Heart right ventricle (tissue), 16 donors: ENCODE data around the gene AIF1. TPM values are rescaled to one million over a fixed set of nuclear protein-coding genes. Genes with fewer than 3 reads are reported as not detected.

ENCODE experiments used
- ATAC-seq, 8 donors: fragments of 200-7000 bp; cut with Tn5 transposase; one replicate each; pipeline ENCODE4 v1.9.1; 2020; ENCODE audit warnings: mild to moderate bottlenecking in 8 of 8, moderate library complexity in 8 of 8, moderate number of reproducible peaks in 1 of 8
- DNase-seq, 2 donors: peaks; one replicate each; pipeline ENCODE4 v3.0.0-alpha.2; 2020
- H3K27ac ChIP-seq, 10 donors: fragments of 200-600 bp; sonication (generic) in 2 of 10; one replicate each; pipeline versions ENCODE4 v1.5.0 to v1.8.0; 2020 to 2022; ENCODE audit warnings: mild to moderate bottlenecking in 3 of 10
- H3K27me3 ChIP-seq, 7 donors: fragments of 200-600 bp; one replicate each; pipeline ENCODE4 v1.8.0; 2021 to 2022; ENCODE audit warnings: mild to moderate bottlenecking in 2 of 7
- H3K36me3 ChIP-seq, 9 donors: fragments of 200-600 bp; sonication (generic) in 1 of 9; one replicate each; pipeline versions ENCODE4 v1.5.0 to v1.8.0; 2020 to 2022; ENCODE audit warnings: mild to moderate bottlenecking in 2 of 9
- H3K4me1 ChIP-seq, 9 donors: fragments of 200-600 bp; sonication (generic) in 1 of 9; one replicate each; pipeline versions ENCODE4 v1.5.0 to v1.8.0; 2020 to 2022; ENCODE audit warnings: mild to moderate bottlenecking in 4 of 9
- H3K4me3 ChIP-seq, 10 donors: fragments of 200-600 bp; sonication (generic) in 2 of 10; one replicate each; pipeline versions ENCODE4 v1.5.0 to v1.8.0; 2020 to 2022; ENCODE audit warnings: mild to moderate bottlenecking in 7 of 10, moderate library complexity in 2 of 10
- H3K9me3 ChIP-seq, 11 donors: fragments of 200-600 bp in 10 of 11; sonication (generic) in 2 of 11; one replicate each; pipeline versions ENCODE4 v1.5.0 to v1.8.0; 2013 to 2022; ENCODE audit warnings: mild to moderate bottlenecking in 2 of 11, control low read depth in 1 of 11, moderate library complexity in 1 of 11
- WGBS, 2 donors: extraction: QIAGEN DNeasy Blood & Tissue Kit; methylation state at CpG; one replicate each; pipeline ENCODE4 v1.1.7; 2013; ENCODE audit warnings: inconsistent platforms in 1 of 2; 5-methylcytosine and 5-hydroxymethylcytosine counted together
- intact Hi-C, 10 donors: fragments of 100-400 bp; cut with DNase I; formaldehyde crosslinking; loops; one replicate each; pipeline versions ENCODE4 v1.11.1 to v1.14.2; 2022
- polyA plus RNA-seq, 2 donors: library from polyadenylated mRNA; stranded (reverse); fragments of 200-250 nt; gene quantifications; one replicate each; pipeline ENCODE4 v1.2.3, GENCODE V29; 2013
- total RNA-seq, 10 donors: library from RNA; stranded (reverse); fragmentation: NEBNext Ultra II Directional in 3 of 10; extraction: Animal tissue kit (Norgen Biotek cat#: 25700) in 3 of 10; gene quantifications; one replicate each; pipeline versions ENCODE4 v1.2.1 to v1.2.4, GENCODE V29; 2021 to 2023
- TF ChIP-seq, protein P1 (sequence below), 9 donors: fragments of 200-600 bp; sonication (generic) in 2 of 9; IDR thresholded peaks; one replicate each; pipeline versions ENCODE4 v1.5.0 to v1.8.0; 2021 to 2022; ENCODE audit warnings: antibody characterized with exemption in 9 of 9, mild to moderate bottlenecking in 5 of 9, moderate library complexity in 1 of 9
- donor health status: Arrhythmogenic right ventricular cardiomyopathy.
- donor health status: ischemic (EF 13 %, LVEDD 7.1; RV severe dilation, severe dysfunction).
- donor health status: healthy with polysubstance abuse.
- donor health status: DM: no; HTN: yes; CAD: no.
- donor health status: DM: no; HTN: no; CAD: no.
- donor health status: ischemic (EF 25% LVEDD 6.9; RV normal size, moderate dysfunction).
- donor health status: ischemic (EF 25% LVEDD 5.7; RV mildly dilated, moderate dysfunction).
- donor health status: healthy.
- donor health status: DM: yes; HTN: yes; CAD: no.
- donor health status: Ischemic cardiomyopathy.
- donor health status: ischemic (EF 35%, LVEDD 5.7; RV mildly dilated, moderate dysfunction).
- donor health status: nonischemic (EF 11% LVEDD 7.7; RV severe dilation, severe dysfunction).
- donor health status: DM: yes; HTN: yes; CAD: no.
- donor health status: PGD.
- donor health status: ischemic (EF 29% LVEDD 5.4; RV normal size, mild dysfunction).
- donor health status: nonischemic (EF 23%, LVEDD 6.1; RV moderate dilation, normal function).

The AIF1 gene
- total and polyA plus RNA-seq, 12 donors: 2.8 to 62.1 (median 7.8) TPM

DNA sequence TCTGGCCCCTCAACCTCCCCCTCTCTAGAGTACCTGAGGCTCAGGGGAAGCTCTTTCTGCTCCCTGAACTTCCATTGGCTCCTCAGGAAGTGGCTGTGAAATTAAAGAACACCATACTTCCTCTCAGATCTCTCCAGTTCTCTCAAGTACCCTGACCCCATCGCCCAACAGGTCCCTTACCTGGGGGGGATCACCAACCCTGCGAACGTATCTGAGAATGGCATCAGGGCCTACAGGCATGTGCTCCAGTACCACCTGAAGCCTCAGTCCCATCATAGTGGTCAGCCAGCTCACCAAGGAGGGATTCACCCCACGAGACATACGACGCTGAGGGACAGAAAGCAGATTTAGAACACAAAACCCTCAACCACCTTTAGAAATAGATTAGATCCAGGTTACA, 25.6 kb downstream of the AIF1 start:
- DNase-seq: no peak
- Histone ChIP-seq H3K36me3 (peaks cover 15 to 100% (median 97%) of the 10 kb centered on the region in 9 donors), H3K4me3 (no peak overlapping the region), H3K9me3 (no peaks in the 10 kb centered on the region), H3K27ac (no peak overlapping the region), H3K27me3 (no peaks in the 10 kb centered on the region), H3K4me1 (peaks cover 0 to 9% (median 0%) of the 10 kb centered on the region in 9 donors)
- WGBS, 2 donors: 95 to 97% methylated on average over 6 of the region's 6 CpGs
- TF ChIP-seq, protein P1, sequence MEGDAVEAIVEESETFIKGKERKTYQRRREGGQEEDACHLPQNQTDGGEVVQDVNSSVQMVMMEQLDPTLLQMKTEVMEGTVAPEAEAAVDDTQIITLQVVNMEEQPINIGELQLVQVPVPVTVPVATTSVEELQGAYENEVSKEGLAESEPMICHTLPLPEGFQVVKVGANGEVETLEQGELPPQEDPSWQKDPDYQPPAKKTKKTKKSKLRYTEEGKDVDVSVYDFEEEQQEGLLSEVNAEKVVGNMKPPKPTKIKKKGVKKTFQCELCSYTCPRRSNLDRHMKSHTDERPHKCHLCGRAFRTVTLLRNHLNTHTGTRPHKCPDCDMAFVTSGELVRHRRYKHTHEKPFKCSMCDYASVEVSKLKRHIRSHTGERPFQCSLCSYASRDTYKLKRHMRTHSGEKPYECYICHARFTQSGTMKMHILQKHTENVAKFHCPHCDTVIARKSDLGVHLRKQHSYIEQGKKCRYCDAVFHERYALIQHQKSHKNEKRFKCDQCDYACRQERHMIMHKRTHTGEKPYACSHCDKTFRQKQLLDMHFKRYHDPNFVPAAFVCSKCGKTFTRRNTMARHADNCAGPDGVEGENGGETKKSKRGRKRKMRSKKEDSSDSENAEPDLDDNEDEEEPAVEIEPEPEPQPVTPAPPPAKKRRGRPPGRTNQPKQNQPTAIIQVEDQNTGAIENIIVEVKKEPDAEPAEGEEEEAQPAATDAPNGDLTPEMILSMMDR (IDR thresholded peaks at IDR 0.05): no peak
- ATAC-seq: no peak
- intact Hi-C loops: no loop called here

DNA sequence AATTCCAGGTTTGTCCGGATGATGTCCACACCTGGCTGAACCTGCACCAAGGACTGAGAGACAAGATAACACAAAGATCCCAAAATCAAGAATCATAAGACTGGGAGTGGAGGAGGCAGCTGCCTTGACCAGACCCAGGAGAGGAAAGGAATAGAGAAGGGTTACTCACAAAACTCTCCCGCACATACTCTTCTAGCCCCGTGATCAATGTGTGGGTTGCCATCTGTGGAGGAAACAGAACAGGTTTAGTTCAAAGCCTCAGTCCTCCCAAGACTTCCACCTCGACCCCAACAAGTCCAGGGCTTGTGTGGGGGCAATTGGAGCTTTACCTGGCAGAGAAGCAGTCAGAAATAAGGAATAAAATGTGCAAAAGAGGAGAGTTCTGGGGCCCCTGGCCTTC, 26.3 kb downstream of the AIF1 start:
- intact Hi-C loops: no loop called here
- H3K4me3 ChIP-seq: no peak overlapping the region
- no peak for DNase-seq
- peaks cover 12 to 100% (median 97%) of the 10 kb centered on the region in 9 donors for H3K36me3 ChIP-seq
- H3K27ac ChIP-seq: no peak overlapping the region
- H3K4me1 ChIP-seq: peaks cover 0 to 9% (median 0%) of the 10 kb centered on the region in 9 donors
- H3K9me3 ChIP-seq: no peaks in the 10 kb centered on the region
- WGBS, 2 donors: 85 to 89% methylated on average over 4 of the region's 4 CpGs
- TF ChIP-seq, protein P1 (IDR thresholded peaks at IDR 0.05): no peak
- no peak for ATAC-seq
- no peaks in the 10 kb centered on the region for H3K27me3 ChIP-seq

DNA sequence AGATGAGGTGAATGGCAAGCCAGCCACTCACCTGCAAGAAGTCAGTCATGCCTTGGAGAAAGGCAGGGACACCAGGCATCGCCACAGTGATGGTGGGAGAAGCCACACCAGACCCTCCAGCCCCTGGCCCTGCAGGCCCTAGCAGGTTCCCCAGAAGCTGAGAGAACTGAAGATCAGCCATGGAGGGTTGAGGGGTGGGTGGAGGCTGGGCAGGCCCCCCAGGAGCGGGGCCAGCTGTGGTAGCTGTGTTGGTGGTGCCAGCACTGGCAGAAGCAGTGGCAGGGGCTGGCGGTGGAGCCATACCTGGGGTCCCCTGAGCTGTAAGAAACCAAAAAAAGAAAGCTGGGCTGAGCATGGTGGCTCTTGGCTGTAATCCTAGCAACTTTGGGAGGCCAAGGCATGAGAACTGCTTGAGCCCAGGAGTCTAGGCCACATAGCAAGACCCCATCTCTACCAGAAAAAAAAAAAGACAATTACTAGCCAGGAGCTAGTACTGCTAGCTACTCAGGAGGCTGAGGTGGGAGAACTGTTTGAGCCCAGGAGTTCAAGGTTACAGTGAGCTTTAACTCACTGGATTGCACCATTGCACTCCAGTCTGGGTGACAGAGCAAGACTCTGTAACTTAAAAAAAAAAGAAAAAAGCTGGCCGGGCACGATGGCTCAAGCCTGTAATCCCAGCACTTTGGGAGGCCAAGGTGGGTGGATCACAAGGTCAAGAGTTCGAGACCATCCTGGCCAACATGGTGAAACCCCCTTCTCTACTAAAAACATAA, 27.9 kb downstream of the AIF1 start:
- no peak overlapping the region for H3K27ac ChIP-seq
- H3K9me3 ChIP-seq: no peaks in the 10 kb centered on the region
- H3K4me1 ChIP-seq: peaks cover 0 to under 1% (median 0%) of the 10 kb centered on the region in 9 donors
- ATAC-seq (no peak), DNase-seq (no peak)
- TF ChIP-seq, protein P1 (IDR thresholded peaks at IDR 0.05): no peak
- H3K36me3 ChIP-seq: peaks cover 3 to 100% (median 96%) of the 10 kb centered on the region in 9 donors
- intact Hi-C loops: no loop called here
- H3K4me3 ChIP-seq: no peak overlapping the region
- no peaks in the 10 kb centered on the region for H3K27me3 ChIP-seq
- 93 to 95% methylated on average over 6 of the region's 6 CpGs for WGBS, 2 donors

DNA sequence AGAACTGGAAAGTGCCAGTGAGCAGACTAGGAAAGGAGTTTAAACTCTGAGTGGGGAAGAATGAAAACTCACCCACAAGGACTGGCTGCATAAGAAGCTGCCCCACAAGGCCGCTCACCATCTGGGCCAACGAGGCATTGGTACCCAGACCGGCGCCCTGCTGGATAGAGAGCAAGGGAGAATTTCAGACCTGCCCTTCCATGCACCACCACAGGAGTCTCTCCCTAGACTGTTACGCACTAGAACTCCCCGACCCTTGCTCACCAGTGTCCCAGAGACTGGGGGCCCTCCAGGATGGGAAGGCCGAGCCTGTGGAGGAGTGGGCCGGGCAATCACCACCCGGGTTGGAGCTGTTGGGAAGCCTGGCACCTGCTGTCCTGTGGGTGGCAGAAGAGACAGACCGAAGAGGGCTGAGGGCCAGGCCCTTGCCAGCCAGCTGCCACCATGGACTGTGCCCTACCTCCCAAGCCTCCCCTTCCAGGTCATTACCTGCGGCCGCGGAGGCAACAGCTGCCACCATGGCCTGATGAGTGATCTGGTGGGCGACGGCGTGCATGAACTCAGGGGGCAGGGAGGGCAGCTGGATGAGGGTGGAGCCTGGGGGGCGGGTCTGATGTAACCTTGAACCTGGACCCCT, 28.9 kb downstream of the AIF1 start:
- Histone ChIP-seq H3K27ac (no peak overlapping the region), H3K9me3 (no peaks in the 10 kb centered on the region), H3K4me1 (no peaks in the 10 kb centered on the region), H3K27me3 (no peaks in the 10 kb centered on the region), H3K4me3 (no peak overlapping the region), H3K36me3 (peaks cover 3 to 100% (median 98%) of the 10 kb centered on the region in 9 donors)
- TF ChIP-seq, protein P1 (IDR thresholded peaks at IDR 0.05): no peak
- DNase-seq (no peak), ATAC-seq (peak in 3 of 8 donors; percentile 2 to 8 (median 4))
- intact Hi-C loops: no loop called here
- 88 to 93% methylated on average over 16 to 17 of the region's 17 CpGs for WGBS, 2 donors
